GM19099 (cell line): ENCODE measurements around the gene SHISAL1.

Experiments
- POLR2A ChIP-seq: IDR thresholded peaks from 3 replicates; pipeline ENCODE4 v1.6.1; 2011; ENCODE audit warnings: low read depth; ENCODE audit not compliant: insufficient read length; ENCODE audit errors: extremely low read depth

SHISAL1 gene

GRCh38 chr22:44312766-44313165 lies at the start of gene SHISAL1:
Gene SHISAL1 (minus strand): TSS chr22:44312951. CDS start chr22:44300945, 12,006 bp downstream.
- TF ChIP-seq POLR2A: no peak

GRCh38 chr22:44361391-44362126 lies 48.8 kb upstream of the SHISAL1 start:
- no peak for TF ChIP-seq POLR2A

GRCh38 chr22:44360668-44361381 lies 48.1 kb upstream of the SHISAL1 start:
- TF ChIP-seq POLR2A: no peak

GRCh38 chr22:44360306-44360667 lies 47.5 kb upstream of the SHISAL1 start:
- no peak for TF ChIP-seq POLR2A

- no peak for TF ChIP-seq POLR2A
Observed at GRCh38 chr22:44359496-44360110, 46.9 kb upstream of the SHISAL1 start.

- no peak for TF ChIP-seq POLR2A
Observed at GRCh38 chr22:44358709-44359440, 46.1 kb upstream of the SHISAL1 start.

- TF ChIP-seq POLR2A: no peak
Observed at GRCh38 chr22:44357966-44358465, 45.3 kb upstream of the SHISAL1 start.

GRCh38 chr22:44357296-44357965 lies 44.7 kb upstream of the SHISAL1 start:
- no peak for TF ChIP-seq POLR2A

- no peak for TF ChIP-seq POLR2A
Observed at GRCh38 chr22:44355716-44356070, 42.9 kb upstream of the SHISAL1 start.

GRCh38 chr22:44354288-44354687 lies 41.5 kb upstream of the SHISAL1 start:
- TF ChIP-seq POLR2A: no peak

- TF ChIP-seq POLR2A: no peak
Observed at GRCh38 chr22:44353041-44353440, 40.3 kb upstream of the SHISAL1 start.

GRCh38 chr22:44352378-44353035 lies 39.8 kb upstream of the SHISAL1 start:
- TF ChIP-seq POLR2A: no peak

GRCh38 chr22:44351685-44352377 lies 39.1 kb upstream of the SHISAL1 start:
- no peak for TF ChIP-seq POLR2A
